HEK293T (cell line): Measurements from ENCODE around the gene DERA.

Source experiments
- CTCF ChIA-PET: fragments of 350-600 bp; formaldehyde crosslinking; extraction: SDS; loops from one replicate; lab custom pipeline; 2021; ENCODE audit warnings: antibody characterized with exemption, inconsistent platforms; lab: Yijun Ruan, JAX
- POLR2A ChIA-PET: fragments of 350-600 bp; formaldehyde crosslinking; extraction: SDS; loops from one replicate; lab custom pipeline; 2020; ENCODE audit warnings: antibody characterized with exemption, inconsistent platforms; lab: Yijun Ruan, JAX
- DNase-seq: peaks from one replicate; pipeline ENCODE4 v3.0.0; 2012; ENCODE audit warnings: mixed read lengths; ENCODE audit errors: extremely low spot score
- ARNT ChIP-seq: fragments of 450-650 bp; IDR thresholded peaks from 2 replicates; pipeline ENCODE4 v1.6.1; 2017; ENCODE audit warnings: mild to moderate bottlenecking
- BHLHE40 ChIP-seq: fragments of 450-650 bp; IDR thresholded peaks from 2 replicates; pipeline ENCODE4 v1.6.1; 2016; ENCODE audit warnings: mild to moderate bottlenecking, moderate library complexity, borderline replicate concordance
- CTBP1 ChIP-seq: fragments of 450-650 bp; IDR thresholded peaks from 2 replicates; pipeline ENCODE4 v1.6.1; 2016; ENCODE audit warnings: borderline replicate concordance
- ELF4 ChIP-seq: fragments of 450-650 bp; IDR thresholded peaks from 2 replicates; pipeline ENCODE4 v1.6.1; 2017; ENCODE audit warnings: antibody characterized with exemption
- FOXA1 ChIP-seq: fragments of 450-650 bp; IDR thresholded peaks from 2 replicates; pipeline ENCODE4 v1.6.1; 2016; ENCODE audit warnings: mild to moderate bottlenecking
- FOXM1 ChIP-seq: fragments of 450-650 bp; IDR thresholded peaks from 2 replicates; pipeline ENCODE4 v1.6.1; 2017; ENCODE audit warnings: mild to moderate bottlenecking, borderline replicate concordance
- HDGF ChIP-seq: fragments of 450-650 bp; IDR thresholded peaks from 2 replicates; pipeline ENCODE4 v1.6.1; 2017; ENCODE audit warnings: antibody characterized with exemption, borderline replicate concordance
- L3MBTL2 ChIP-seq: fragments of 450-650 bp; conservative IDR thresholded peaks from 2 replicates; pipeline ENCODE4 v1.6.1; 2016; ENCODE audit warnings: mild to moderate bottlenecking
- LEF1 ChIP-seq: fragments of 450-650 bp; IDR thresholded peaks from 2 replicates; pipeline ENCODE4 v1.6.1; 2017; ENCODE audit warnings: mild to moderate bottlenecking, borderline replicate concordance
- SP1 ChIP-seq: fragments of 450-650 bp; IDR thresholded peaks from 2 replicates; pipeline ENCODE4 v1.6.1; 2017
- SUZ12 ChIP-seq: fragments of 450-650 bp; IDR thresholded peaks from 2 replicates; pipeline ENCODE4 v1.6.1; 2016; ENCODE audit warnings: mild to moderate bottlenecking
- TARDBP ChIP-seq: fragments of 450-650 bp; IDR thresholded peaks from 2 replicates; pipeline ENCODE4 v1.6.1; 2016
- ZNF384 ChIP-seq: fragments of 450-650 bp; IDR thresholded peaks from 2 replicates; pipeline ENCODE4 v1.6.1; 2016
- TF ChIP-seq, protein P1 (sequence below): fragments of 450-650 bp; IDR thresholded peaks from 2 replicates; pipeline ENCODE4 v1.6.1; 2016

DERA gene

DNA sequence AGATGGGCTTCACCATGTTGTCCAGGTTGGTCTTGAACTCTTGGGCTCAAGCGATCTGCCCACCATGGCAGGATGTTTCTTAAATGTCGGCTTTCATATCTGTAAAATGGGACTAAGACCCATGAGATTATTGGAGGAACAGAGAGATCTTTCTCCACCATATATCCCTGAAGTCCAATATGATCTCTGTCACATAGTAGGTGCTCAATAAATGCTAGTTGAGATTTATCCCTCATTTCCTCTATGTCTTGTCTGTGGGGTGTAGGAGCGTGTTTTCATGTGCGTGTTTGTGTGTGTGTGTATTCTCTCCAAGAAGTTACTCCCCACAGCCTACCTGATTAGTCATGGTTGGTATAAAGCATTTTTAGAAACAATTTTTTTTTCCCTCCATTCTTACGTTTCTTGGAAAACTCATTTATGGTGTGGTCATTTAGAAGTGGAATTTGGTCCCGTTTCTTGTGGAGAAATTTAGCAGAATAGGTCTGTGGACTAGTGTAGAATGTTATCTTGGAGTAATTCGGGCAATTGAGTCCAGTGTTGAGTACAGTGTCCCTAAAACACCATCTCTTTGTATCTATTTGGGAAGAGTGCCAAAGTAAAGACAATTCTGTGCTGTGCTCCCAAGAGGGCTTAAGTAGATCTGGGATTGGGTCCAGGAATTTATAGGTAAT is 24.6 kb upstream of the DERA start:
- no peak for DNase-seq
- ChIA-PET POLR2A (no interaction called here), CTCF (no interaction called here)
- no peak for TF ChIP-seq SUZ12

DNA sequence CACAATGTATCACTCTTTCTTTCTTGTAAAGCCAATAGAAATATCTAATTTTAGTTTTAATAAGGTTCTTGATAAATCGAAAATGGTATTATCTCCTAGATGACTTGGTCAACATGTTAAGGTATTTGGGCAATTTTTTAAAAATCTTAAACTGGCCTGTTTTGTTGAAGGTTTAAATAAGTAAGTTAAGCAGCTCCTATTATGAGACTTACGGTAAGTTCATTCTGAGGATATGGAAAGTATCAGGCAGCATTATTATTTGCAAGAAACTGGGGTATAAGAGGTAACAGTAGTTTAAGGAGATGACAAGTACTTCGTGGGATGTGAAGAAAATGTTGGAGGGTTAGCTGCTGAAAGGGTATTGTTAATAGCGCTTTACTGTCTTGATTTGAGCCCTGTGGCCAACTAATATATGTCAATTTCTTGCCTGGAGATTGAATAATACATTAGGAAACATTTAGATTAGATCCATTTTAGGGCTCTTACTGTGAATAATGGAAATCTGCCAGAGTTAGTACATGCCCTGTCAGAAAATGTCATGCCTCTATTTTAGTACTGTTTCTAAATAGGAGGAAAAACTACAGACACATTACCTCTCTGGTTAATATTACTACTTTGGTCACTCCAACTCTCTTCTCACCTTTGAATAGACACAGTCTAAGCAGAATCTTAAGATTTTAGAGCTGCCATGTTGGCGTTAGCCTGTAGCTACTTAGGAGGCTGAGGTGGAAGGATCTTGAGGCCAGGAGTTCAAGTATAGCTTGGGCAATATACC is 23.9 kb upstream of the DERA start:
- TF ChIP-seq SP1 (no peak), SUZ12 (no peak), HDGF (no peak), FOXM1 (no peak), ELF4 (no peak)
- TF ChIP-seq, protein P1, sequence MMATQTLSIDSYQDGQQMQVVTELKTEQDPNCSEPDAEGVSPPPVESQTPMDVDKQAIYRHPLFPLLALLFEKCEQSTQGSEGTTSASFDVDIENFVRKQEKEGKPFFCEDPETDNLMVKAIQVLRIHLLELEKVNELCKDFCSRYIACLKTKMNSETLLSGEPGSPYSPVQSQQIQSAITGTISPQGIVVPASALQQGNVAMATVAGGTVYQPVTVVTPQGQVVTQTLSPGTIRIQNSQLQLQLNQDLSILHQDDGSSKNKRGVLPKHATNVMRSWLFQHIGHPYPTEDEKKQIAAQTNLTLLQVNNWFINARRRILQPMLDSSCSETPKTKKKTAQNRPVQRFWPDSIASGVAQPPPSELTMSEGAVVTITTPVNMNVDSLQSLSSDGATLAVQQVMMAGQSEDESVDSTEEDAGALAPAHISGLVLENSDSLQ = no peak
- POLR2A ChIA-PET = no interaction called here
- CTCF ChIA-PET = interaction anchor here (0.5 kb wide), 1 partner anchor 812 kb away, joined by 3 read pairs; no protein-coding TSS in a partner anchor
- no peak for DNase-seq

DNA sequence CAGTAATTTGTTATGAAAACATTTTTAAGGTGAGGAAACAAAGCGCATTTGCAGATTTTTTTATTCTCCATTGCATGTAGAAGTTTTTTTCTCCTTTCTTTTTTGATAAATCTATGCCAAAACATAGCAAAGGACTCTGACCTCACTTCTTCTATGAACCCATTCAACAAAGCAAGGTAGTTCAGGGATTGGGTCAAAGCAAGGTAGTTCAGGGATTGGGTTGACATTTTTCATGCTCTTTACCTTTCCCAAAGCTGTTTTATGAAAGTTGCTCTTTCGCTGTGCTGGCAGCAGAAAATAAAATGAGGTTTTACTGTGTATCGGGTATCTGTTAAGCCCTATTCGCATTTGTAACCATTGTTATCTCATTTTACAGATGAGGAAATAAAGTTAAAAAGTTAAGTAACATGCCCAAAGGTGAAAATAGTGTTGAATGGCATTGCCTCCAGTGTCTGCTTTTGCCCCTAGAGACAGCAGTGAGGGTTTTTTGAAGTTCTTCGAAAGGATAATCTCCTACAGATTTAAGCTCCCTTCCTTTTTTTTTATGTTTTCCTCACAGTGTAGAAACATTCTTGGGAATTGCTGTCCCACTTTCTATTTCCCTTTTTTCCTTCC is 18.4 kb upstream of the DERA start:
- ChIA-PET POLR2A (interaction anchor here (2.3 kb wide), 1 partner anchor 10 kb away, joined by 12 read pairs; the partner anchor contains the start of gene STRAP), CTCF (interaction anchor here (0.6 kb wide), 1 partner anchor 168 kb away, joined by 3 read pairs; no protein-coding TSS in a partner anchor)
- no peak for DNase-seq
- TF ChIP-seq ELF4 = no peak
- no peak for TF ChIP-seq ZNF384
- no peak for TF ChIP-seq BHLHE40
- TF ChIP-seq FOXA1 = no peak

DNA sequence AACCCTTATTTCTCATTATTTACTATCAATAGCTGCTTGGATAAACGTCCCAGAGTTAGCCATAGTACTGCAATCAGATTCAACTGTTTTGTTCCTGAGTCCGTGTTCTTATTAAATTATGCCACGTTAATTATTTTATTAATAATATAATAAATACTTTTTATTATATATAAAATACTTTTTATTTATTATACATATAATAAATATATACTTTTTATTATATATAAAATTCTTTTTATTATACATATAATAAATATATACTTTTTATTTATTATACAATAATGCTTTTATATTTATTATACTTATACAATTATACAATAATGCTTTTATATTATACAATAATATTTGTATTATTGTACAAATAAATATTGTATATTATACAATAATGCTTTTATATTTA is 17.9 kb upstream of the DERA start:
- CTCF ChIA-PET = interaction anchor here (0.6 kb wide), 1 partner anchor 169 kb away, joined by 3 read pairs; no protein-coding TSS in a partner anchor
- TF ChIP-seq BHLHE40 (no peak), FOXM1 (no peak), SUZ12 (no peak), HDGF (no peak), L3MBTL2 (no peak), FOXA1 (no peak)
- TF ChIP-seq, protein P1 = no peak
- POLR2A ChIA-PET = interaction anchor here (2.3 kb wide), 1 partner anchor 11 kb away, joined by 12 read pairs; the partner anchor contains the start of gene STRAP
- DNase-seq = no peak

DNA sequence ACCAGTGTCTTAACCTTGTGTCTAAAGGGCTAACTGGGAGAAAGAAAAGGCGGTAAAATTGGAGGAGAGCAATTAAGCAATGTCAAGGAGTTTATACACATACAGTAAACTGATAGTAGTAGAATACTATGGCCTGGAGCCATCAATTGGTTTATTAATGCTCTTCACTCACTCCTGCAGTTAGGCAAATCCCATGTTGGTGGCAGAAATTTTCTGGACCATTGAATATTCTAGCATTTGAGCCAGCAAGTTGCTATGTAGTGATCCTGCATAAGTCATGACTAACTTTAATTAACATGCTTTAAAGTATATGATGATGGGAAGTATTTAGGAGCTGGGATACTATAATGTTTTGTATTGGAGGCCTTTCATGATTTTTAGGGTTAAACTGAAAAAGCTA is 14.3 kb upstream of the DERA start:
- POLR2A ChIA-PET = interaction anchor here (1.4 kb wide), 1 partner anchor 14 kb away, joined by 3 read pairs; no protein-coding TSS in a partner anchor
- TF ChIP-seq L3MBTL2 (no peak), LEF1 (no peak), CTBP1 (no peak), FOXA1 (no peak), HDGF (no peak), ARNT (no peak), ELF4 (no peak), TARDBP (no peak)
- TF ChIP-seq, protein P1 = no peak
- CTCF ChIA-PET = interaction anchor here (1.2 kb wide), 1 partner anchor 14 kb away, joined by 5 read pairs; the partner anchor contains the start of gene STRAP
- DNase-seq = no peak

DNA sequence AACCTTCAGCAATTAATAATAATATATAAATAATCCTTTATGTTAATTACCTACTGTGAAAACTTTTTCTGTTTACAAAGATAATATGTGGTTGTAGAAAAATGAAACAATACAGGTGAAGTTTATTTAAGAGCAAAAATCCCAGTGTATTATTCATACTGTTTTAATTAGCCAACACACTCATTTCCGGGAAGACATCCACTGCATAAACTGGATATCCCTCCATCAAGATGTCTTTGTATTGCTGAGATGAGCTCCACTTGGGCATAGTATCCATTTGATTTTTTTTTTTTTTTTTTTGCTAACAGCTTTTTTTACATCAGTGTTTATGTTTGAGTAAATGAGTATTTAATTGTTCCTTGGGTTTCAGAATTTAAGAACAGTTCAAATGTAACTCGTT is 13.7 kb upstream of the DERA start:
- DNase-seq = no peak
- TF ChIP-seq TARDBP (no peak), ELF4 (no peak), SP1 (no peak), FOXA1 (no peak), ZNF384 (no peak), LEF1 (no peak), BHLHE40 (no peak), FOXM1 (no peak)
- TF ChIP-seq, protein P1 = no peak
- ChIA-PET POLR2A (interaction anchor here (1.4 kb wide), 1 partner anchor 14 kb away, joined by 3 read pairs; no protein-coding TSS in a partner anchor), CTCF (interaction anchor here (0.6 to 1.9 kb wide), 3 partner anchors 15 to 24 kb away, joined by 3 to 5 read pairs (median 4); partner anchors contain the start of gene STRAP)
